ENCODE results near the gene PRPH2.
"Not testable (repeated sequence)": the region's sequence is repeated elsewhere in the genome, so short reads cannot be mapped to it uniquely, and the experiment has no call there.

The PRPH2 gene

GRCh38 chr6:42697268-42697655 is 25.1 kb downstream of the PRPH2 start:
- no peak for DNase-seq

- DNase-seq, result no peak
These were observed 25.7 kb downstream of the PRPH2 start for GRCh38 chr6:42696526-42697267.

- no peak for DNase-seq
These were observed 27.8 kb downstream of the PRPH2 start for GRCh38 chr6:42694586-42694985.

GRCh38 chr6:42693725-42694323 is 28.6 kb downstream of the PRPH2 start:
- DNase-seq, result no peak

GRCh38 chr6:42692137-42692911 is 30.1 kb downstream of the PRPH2 start:
- DNase-seq, result no peak

GRCh38 chr6:42690872-42691271 is 31.5 kb downstream of the PRPH2 start:
- no peak for DNase-seq

- DNase-seq, result no peak
These were observed 32.2 kb downstream of the PRPH2 start for GRCh38 chr6:42690151-42690702.

- DNase-seq, result no peak
These were observed 33.0 kb downstream of the PRPH2 start for GRCh38 chr6:42689371-42689770.

- no peak for DNase-seq
These were observed 34.1 kb downstream of the PRPH2 start for GRCh38 chr6:42688281-42688680.

- DNase-seq, result no peak
These were observed 43.0 kb downstream of the PRPH2 start for GRCh38 chr6:42679358-42679757.

GRCh38 chr6:42674780-42675179 is 47.6 kb downstream of the PRPH2 start:
- DNase-seq, result no peak

GRCh38 chr6:42674368-42674767 is 48.0 kb downstream of the PRPH2 start:
- DNase-seq, result not testable (repeated sequence)

- DNase-seq, result no peak
These were observed 57.7 kb downstream of the PRPH2 start for GRCh38 chr6:42664718-42665117.

- peak in 12 of 14 donors; percentile 7 to 74 (median 48) for DNase-seq
These were observed 60.8 kb downstream of the PRPH2 start for GRCh38 chr6:42661540-42662153.

- DNase-seq, result no peak
These were observed 62.6 kb downstream of the PRPH2 start for GRCh38 chr6:42659806-42660205.

GRCh38 chr6:42653851-42654250 is 68.5 kb downstream of the PRPH2 start:
- DNase-seq, result no peak

GRCh38 chr6:42652024-42652746 is 70.2 kb downstream of the PRPH2 start:
- no peak for DNase-seq
